HL-60 (cell line): Measurements from ENCODE around the gene CTSH.

ENCODE experiments used
- DNase-seq, 2 experiments: peaks; one replicate each; pipeline ENCODE4 v3.0.0-alpha.2; 2010 to 2020; ENCODE audit warnings: low read depth in 1 of 2, low spot score in 1 of 2
- H3K27ac ChIP-seq: fragments of 250-450 bp; sonication (Bioruptor Pico); replicated peaks from 2 replicates; pipeline ENCODE4 v1.5.1; 2020; ENCODE audit warnings: mild to moderate bottlenecking, moderate library complexity
- H3K27me3 ChIP-seq: fragments of 250-450 bp; sonication (Bioruptor Pico); 2 replicates; pipeline ENCODE4 v1.5.1; 2021; ENCODE audit warnings: mild to moderate bottlenecking, moderate library complexity; ENCODE audit not compliant: insufficient read depth, poor library complexity, severe bottlenecking
- H3K4me3 ChIP-seq: replicated peaks from 2 replicates; pipeline ENCODE4 v1.5.1; 2011; ENCODE audit warnings: mild to moderate bottlenecking, control low read depth, low read length; ENCODE audit not compliant: insufficient read depth
- CTCF ChIP-seq: IDR thresholded peaks from one replicate; pipeline ENCODE4 v1.5.1; 2011; ENCODE audit warnings: low read length, control low read depth, inconsistent platforms; ENCODE audit not compliant: insufficient read depth
- GABPA ChIP-seq: IDR thresholded peaks from 2 replicates; pipeline ENCODE4 v1.6.1; 2012; ENCODE audit warnings: low read depth
- POLR2AphosphoS5 ChIP-seq: IDR thresholded peaks from 2 replicates; pipeline ENCODE4 v1.6.1; 2012; ENCODE audit warnings: low read depth
- REST ChIP-seq: IDR thresholded peaks from 2 replicates; pipeline ENCODE4 v1.6.1; 2012; ENCODE audit warnings: low read depth; ENCODE audit not compliant: insufficient replicate concordance
- SPI1 ChIP-seq: IDR thresholded peaks from 2 replicates; pipeline ENCODE4 v1.6.1; 2012; ENCODE audit warnings: low read depth, mild to moderate bottlenecking, borderline replicate concordance

Gene CTSH

GRCh38 chr15:78974272-78974918 is 29.5 kb upstream of the CTSH start:
- no peak for DNase-seq
- Histone ChIP-seq H3K27me3 (no peaks in the 10 kb centered on the region), H3K27ac (no peak overlapping the region), H3K4me3 (no peak overlapping the region)
- TF ChIP-seq SPI1 (no peak), POLR2AphosphoS5 (no peak), REST (no peak), GABPA (no peak), CTCF (no peak)

- no peak for DNase-seq
- Histone ChIP-seq H3K27ac (no peak overlapping the region), H3K4me3 (no peak overlapping the region), H3K27me3 (no peaks in the 10 kb centered on the region)
- TF ChIP-seq CTCF (no peak), GABPA (no peak)
These were observed 25.0 kb upstream of the CTSH start for GRCh38 chr15:78969687-78970349.

- Histone ChIP-seq H3K4me3 (no peak overlapping the region), H3K27me3 (no peaks in the 10 kb centered on the region), H3K27ac (no peak overlapping the region)
- TF ChIP-seq GABPA (no peak), CTCF (no peak), REST (no peak), POLR2AphosphoS5 (no peak), SPI1 (no peak)
- DNase-seq: no peak
These were observed 23.9 kb upstream of the CTSH start for GRCh38 chr15:78968539-78969271.
